OCI-LY7 (cell line): ENCODE measurements around the gene ARL8B. TPM values are rescaled to one million over a fixed set of nuclear protein-coding genes. Genes with fewer than 3 reads are reported as not detected.

Experiments used
- BruUV-seq: library from RNA; stranded (reverse); fragments of 400-500 nt; replicated peaks from 2 replicates; lab custom pipeline; 2021; lab: Mats Ljungman, UMichigan
- CTCF ChIA-PET: fragments of 300-600 bp; sonication (Branson Sonifier 250); formaldehyde crosslinking; loops from one replicate; lab custom pipeline; 2022; ENCODE audit warnings: antibody characterized with exemption; ENCODE audit not compliant: unreplicated experiment; lab: Charles Lee
- POLR2A ChIA-PET: fragments of 300-600 bp; sonication (Branson Sonifier 250); formaldehyde crosslinking; loops from one replicate; lab custom pipeline; 2022; ENCODE audit warnings: antibody characterized with exemption; lab: Charles Lee
- DNase-seq: peaks from one replicate; pipeline ENCODE4 v3.0.0-alpha.2; 2015; ENCODE audit warnings: low spot score
- H2AFZ ChIP-seq: fragments of 200-600 bp; sonication (generic), shearing (Covaris generic); 2 replicates; pipeline ENCODE4 v1.6.1; 2014; ENCODE audit warnings: mild to moderate bottlenecking, antibody characterized with exemption, low read length, moderate library complexity
- H3K27ac ChIP-seq: fragments of 200-600 bp; sonication (generic); 2 replicates; pipeline ENCODE4 v1.5.1; 2014; ENCODE audit warnings: mixed run types, low read depth, mild to moderate bottlenecking, moderate library complexity, low read length, inconsistent platforms; ENCODE audit not compliant: poor library complexity, severe bottlenecking
- H3K36me3 ChIP-seq: fragments of 200-600 bp; sonication (generic); 2 replicates; pipeline ENCODE4 v1.6.1; 2014; ENCODE audit warnings: mild to moderate bottlenecking, antibody characterized with exemption, low read length, moderate library complexity, mixed read lengths; ENCODE audit not compliant: insufficient read depth
- H3K4me1 ChIP-seq: fragments of 200-600 bp; sonication (generic); 2 replicates; pipeline ENCODE4 v1.5.1; 2014; ENCODE audit warnings: mild to moderate bottlenecking, low read length; ENCODE audit not compliant: insufficient read depth, poor library complexity, severe bottlenecking
- H3K4me2 ChIP-seq: fragments of 200-600 bp; sonication (generic); 2 replicates; pipeline ENCODE4 v1.6.1; 2014; ENCODE audit warnings: mild to moderate bottlenecking, low read length
- H3K4me3 ChIP-seq: fragments of 200-600 bp; sonication (generic); 2 replicates; pipeline ENCODE4 v1.5.1; 2014; ENCODE audit warnings: mild to moderate bottlenecking, low read depth, low read length; ENCODE audit not compliant: poor library complexity, severe bottlenecking
- H3K79me2 ChIP-seq: fragments of 200-600 bp; sonication (generic); 2 replicates; pipeline ENCODE4 v1.6.1; 2016; ENCODE audit warnings: low read depth, mild to moderate bottlenecking, low read length, moderate library complexity, mixed read lengths; ENCODE audit not compliant: insufficient read depth
- H3K9me2 ChIP-seq: fragments of 200-600 bp; sonication (generic); 2 replicates; pipeline ENCODE4 v1.6.1; 2016; ENCODE audit warnings: mild to moderate bottlenecking, low read length, mixed read lengths; ENCODE audit not compliant: insufficient read depth
- H3K9me3 ChIP-seq: fragments of 200-600 bp; sonication (generic); 2 replicates; pipeline ENCODE4 v1.6.1; 2014; ENCODE audit warnings: mild to moderate bottlenecking, mixed run types, low read length, mixed read lengths
- H4K20me1 ChIP-seq: fragments of 200-600 bp; sonication (generic); 2 replicates; pipeline ENCODE4 v1.6.1; 2014; ENCODE audit warnings: mild to moderate bottlenecking, antibody characterized with exemption, low read length, moderate library complexity, mixed read lengths; ENCODE audit not compliant: insufficient read depth
- EZH2phosphoT487 ChIP-seq: fragments of 200-600 bp; sonication (generic); IDR thresholded peaks from 2 replicates; pipeline ENCODE4 v1.6.1; 2018; ENCODE audit warnings: low read depth, borderline replicate concordance, mild to moderate bottlenecking, mixed run types, antibody characterized with exemption, low read length, moderate library complexity, mixed read lengths
- intact Hi-C: fragments of 100-400 bp; cut with micrococcal nuclease; formaldehyde crosslinking; loops from one replicate; pipeline ENCODE4 v1.10.0; 2022; ENCODE audit not compliant: unreplicated experiment
- total RNA-seq, 2 experiments: library from RNA; depleted of rRNA in 1 of 2; stranded (reverse); fragments of >200 nt in 1 of 2; shearing (Covaris generic) in 1 of 2; gene quantifications; 2 replicates each; pipeline ENCODE4 v1.2.3, GENCODE V29; 2014 to 2022
- TF ChIP-seq, protein P1 (sequence below): fragments of 200-600 bp; sonication (generic); conservative IDR thresholded peaks from 2 replicates; pipeline ENCODE4 v1.5.1; 2014; ENCODE audit warnings: mild to moderate bottlenecking, antibody characterized with exemption, low read length, moderate library complexity, mixed read lengths

Gene ARL8B
- total RNA-seq, 2 experiments from 2014 or later, result 27.1 to 60.4 TPM

DNA sequence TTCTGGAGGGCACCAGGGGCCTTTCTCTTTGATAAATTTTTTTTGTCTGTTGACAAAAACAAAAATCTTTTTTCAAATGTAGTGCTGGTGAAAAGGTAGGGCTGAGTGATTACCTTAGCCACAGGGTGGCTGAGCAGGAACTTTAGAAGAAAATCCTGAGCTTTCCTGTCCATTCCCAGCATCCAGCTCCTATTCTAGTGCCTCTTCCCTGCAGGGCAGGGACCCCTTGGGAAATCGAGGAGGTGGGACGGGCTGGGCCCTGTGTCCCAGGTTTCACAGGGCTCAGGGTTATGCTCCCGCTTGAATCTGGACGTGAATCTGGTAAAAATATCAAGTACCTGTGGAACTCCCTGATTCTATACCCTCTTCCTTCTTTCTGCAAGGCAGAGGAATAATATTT, 97.1 kb downstream of the ARL8B start:
- Histone ChIP-seq H3K4me1 (no peaks in the 10 kb centered on the region), H3K27ac (no peak overlapping the region), H3K79me2 (no peaks in the 10 kb centered on the region), H3K9me3 (no peaks in the 10 kb centered on the region), H3K4me3 (no peak overlapping the region), H3K4me2 (no peak overlapping the region), H4K20me1 (no peaks in the 10 kb centered on the region), H3K9me2 (no peaks in the 10 kb centered on the region), H3K36me3 (peaks cover 87% of the 10 kb centered on the region), H2AFZ (no peak overlapping the region)
- no peak for TF ChIP-seq EZH2phosphoT487
- TF ChIP-seq, protein P1, sequence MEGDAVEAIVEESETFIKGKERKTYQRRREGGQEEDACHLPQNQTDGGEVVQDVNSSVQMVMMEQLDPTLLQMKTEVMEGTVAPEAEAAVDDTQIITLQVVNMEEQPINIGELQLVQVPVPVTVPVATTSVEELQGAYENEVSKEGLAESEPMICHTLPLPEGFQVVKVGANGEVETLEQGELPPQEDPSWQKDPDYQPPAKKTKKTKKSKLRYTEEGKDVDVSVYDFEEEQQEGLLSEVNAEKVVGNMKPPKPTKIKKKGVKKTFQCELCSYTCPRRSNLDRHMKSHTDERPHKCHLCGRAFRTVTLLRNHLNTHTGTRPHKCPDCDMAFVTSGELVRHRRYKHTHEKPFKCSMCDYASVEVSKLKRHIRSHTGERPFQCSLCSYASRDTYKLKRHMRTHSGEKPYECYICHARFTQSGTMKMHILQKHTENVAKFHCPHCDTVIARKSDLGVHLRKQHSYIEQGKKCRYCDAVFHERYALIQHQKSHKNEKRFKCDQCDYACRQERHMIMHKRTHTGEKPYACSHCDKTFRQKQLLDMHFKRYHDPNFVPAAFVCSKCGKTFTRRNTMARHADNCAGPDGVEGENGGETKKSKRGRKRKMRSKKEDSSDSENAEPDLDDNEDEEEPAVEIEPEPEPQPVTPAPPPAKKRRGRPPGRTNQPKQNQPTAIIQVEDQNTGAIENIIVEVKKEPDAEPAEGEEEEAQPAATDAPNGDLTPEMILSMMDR, result no peak
- BruUV-seq, result no TSS peak
- intact Hi-C loops, result loop anchor here (2.0 kb wide), 1 partner anchor 82 kb away; no protein-coding TSS in a partner anchor
- POLR2A ChIA-PET, result interaction anchor here (0.6 to 2.6 kb wide), 2 partner anchors 14 to 21 kb away, joined by 4 to 10 read pairs; no protein-coding TSS in a partner anchor
- CTCF ChIA-PET, result interaction anchor here (0.6 kb wide), 1 partner anchor 79 kb away, joined by 3 read pairs; no protein-coding TSS in a partner anchor
- DNase-seq, result no peak

DNA sequence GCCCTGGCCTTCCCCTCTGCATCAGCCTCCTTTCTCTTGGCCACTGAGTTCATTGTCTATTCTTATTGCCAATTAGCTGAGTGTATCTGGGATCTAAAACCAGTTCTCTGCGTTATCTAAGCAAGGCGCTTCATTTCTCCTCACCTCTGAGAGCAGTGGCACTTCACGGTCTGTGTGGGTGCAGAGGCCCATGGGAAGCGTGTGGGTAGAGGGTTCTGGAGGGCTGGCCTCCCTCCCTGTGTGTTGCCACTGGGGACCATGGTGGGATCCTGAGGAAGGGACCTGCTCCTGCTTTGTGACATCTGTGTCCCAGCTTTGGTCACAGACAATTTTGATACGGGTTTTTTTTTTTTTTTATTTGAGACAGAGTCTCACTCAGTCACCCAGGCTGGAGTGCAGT, 98.1 kb downstream of the ARL8B start:
- BruUV-seq, result no TSS peak
- no peak for DNase-seq
- H3K9me3 ChIP-seq, result no peaks in the 10 kb centered on the region
- no peaks in the 10 kb centered on the region for H4K20me1 ChIP-seq
- peaks cover 77% of the 10 kb centered on the region for H3K36me3 ChIP-seq
- intact Hi-C loops, result no loop called here
- no peak overlapping the region for H3K4me2 ChIP-seq
- H2AFZ ChIP-seq, result no peak overlapping the region
- TF ChIP-seq, protein P1, result no peak
- no peak for TF ChIP-seq EZH2phosphoT487
- ChIA-PET CTCF (no interaction called here), POLR2A (interaction anchor here (0.6 to 2.6 kb wide), 2 partner anchors 22 to 98 kb away, joined by 3 to 10 read pairs; no protein-coding TSS in a partner anchor)
- no peak overlapping the region for H3K27ac ChIP-seq
- no peaks in the 10 kb centered on the region for H3K9me2 ChIP-seq
- H3K79me2 ChIP-seq, result no peaks in the 10 kb centered on the region
- H3K4me3 ChIP-seq, result no peak overlapping the region
- no peaks in the 10 kb centered on the region for H3K4me1 ChIP-seq

DNA sequence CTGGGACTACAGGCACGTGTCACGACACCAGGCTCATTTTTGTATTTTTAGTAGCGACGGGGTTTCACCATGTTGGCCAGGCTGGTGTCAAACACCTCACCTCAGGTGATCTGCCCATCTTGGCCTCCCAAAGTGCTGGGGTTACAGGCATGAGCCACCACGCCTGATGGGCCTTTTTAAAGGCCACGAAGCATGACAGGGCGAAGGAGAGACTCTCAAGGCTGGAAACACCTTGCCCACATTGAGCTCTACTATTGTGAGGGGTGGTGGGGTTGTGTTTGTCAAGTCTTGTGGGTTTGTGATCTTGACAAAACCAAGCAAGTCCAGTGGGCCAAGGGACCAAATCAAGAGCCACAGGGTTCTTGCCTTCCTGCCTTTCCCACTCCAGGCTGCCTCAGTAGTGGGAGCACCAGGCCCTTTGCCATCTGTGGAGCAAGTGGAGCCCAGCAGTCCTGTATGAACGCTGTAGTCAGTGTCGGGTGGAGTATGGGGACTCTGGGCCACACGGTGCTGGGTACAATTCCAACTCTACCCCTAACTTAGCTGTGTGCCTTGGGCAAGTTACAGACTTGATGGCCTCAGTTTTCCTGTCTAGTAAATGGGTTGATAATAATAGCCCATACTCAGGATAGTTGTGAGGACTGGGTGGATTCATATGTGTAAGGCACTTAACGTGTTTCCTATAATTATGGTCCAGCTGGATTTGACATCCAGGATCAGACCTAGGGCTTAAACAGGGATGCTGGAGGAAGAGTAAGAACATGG, 98.8 kb downstream of the ARL8B start:
- intact Hi-C loops, result no loop called here

More for the DNA sequence above, 98.8 kb downstream of the ARL8B start:
- Histone ChIP-seq H3K79me2 (no peaks in the 10 kb centered on the region), H3K9me2 (no peaks in the 10 kb centered on the region), H3K9me3 (no peaks in the 10 kb centered on the region), H3K36me3 (peaks cover 71% of the 10 kb centered on the region), H3K4me3 (no peak overlapping the region), H3K4me2 (no peak overlapping the region), H4K20me1 (no peaks in the 10 kb centered on the region), H3K27ac (peak overlapping the region; percentile 14), H2AFZ (no peak overlapping the region), H3K4me1 (no peaks in the 10 kb centered on the region)
- ChIA-PET POLR2A (no interaction called here), CTCF (no interaction called here)
- no peak for DNase-seq
- BruUV-seq, result no TSS peak
- TF ChIP-seq EZH2phosphoT487, result no peak
- TF ChIP-seq, protein P1, result no peak
